HL-60 (cell line): ENCODE results near the gene ATF7IP.

Experiments used
- GABPA ChIP-seq: IDR thresholded peaks from 2 replicates; pipeline ENCODE4 v1.6.1; 2012; ENCODE audit warnings: low read depth
- POLR2AphosphoS5 ChIP-seq: IDR thresholded peaks from 2 replicates; pipeline ENCODE4 v1.6.1; 2012; ENCODE audit warnings: low read depth
- REST ChIP-seq: IDR thresholded peaks from 2 replicates; pipeline ENCODE4 v1.6.1; 2012; ENCODE audit warnings: low read depth; ENCODE audit not compliant: insufficient replicate concordance
- SPI1 ChIP-seq: IDR thresholded peaks from 2 replicates; pipeline ENCODE4 v1.6.1; 2012; ENCODE audit warnings: low read depth, mild to moderate bottlenecking, borderline replicate concordance
- TF ChIP-seq, protein P1 (sequence below): IDR thresholded peaks from one replicate; pipeline ENCODE4 v1.5.1; 2011; ENCODE audit warnings: low read length, control low read depth, inconsistent platforms; ENCODE audit not compliant: insufficient read depth

- TF ChIP-seq POLR2AphosphoS5, result no peak
- TF ChIP-seq, protein P1, sequence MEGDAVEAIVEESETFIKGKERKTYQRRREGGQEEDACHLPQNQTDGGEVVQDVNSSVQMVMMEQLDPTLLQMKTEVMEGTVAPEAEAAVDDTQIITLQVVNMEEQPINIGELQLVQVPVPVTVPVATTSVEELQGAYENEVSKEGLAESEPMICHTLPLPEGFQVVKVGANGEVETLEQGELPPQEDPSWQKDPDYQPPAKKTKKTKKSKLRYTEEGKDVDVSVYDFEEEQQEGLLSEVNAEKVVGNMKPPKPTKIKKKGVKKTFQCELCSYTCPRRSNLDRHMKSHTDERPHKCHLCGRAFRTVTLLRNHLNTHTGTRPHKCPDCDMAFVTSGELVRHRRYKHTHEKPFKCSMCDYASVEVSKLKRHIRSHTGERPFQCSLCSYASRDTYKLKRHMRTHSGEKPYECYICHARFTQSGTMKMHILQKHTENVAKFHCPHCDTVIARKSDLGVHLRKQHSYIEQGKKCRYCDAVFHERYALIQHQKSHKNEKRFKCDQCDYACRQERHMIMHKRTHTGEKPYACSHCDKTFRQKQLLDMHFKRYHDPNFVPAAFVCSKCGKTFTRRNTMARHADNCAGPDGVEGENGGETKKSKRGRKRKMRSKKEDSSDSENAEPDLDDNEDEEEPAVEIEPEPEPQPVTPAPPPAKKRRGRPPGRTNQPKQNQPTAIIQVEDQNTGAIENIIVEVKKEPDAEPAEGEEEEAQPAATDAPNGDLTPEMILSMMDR, result no peak
- TF ChIP-seq GABPA, result no peak
- TF ChIP-seq REST, result no peak
- TF ChIP-seq SPI1, result no peak
Measured at GRCh38 chr12:14471497-14471896, 106.0 kb downstream of the ATF7IP start.
